Hematopoietic multipotent progenitor cell treated with erythropoietin and hydrocortisone succinate and interleukin-3 and kit ligand, for 8 days (in vitro differentiated cells): ENCODE data around the gene ALKBH5.

Experiments used
- DNase-seq: peaks from one replicate; pipeline ENCODE4 v3.0.0-alpha.2; 2015

Gene ALKBH5

GRCh38 chr17:18247613-18248001 lies 64.0 kb downstream of the ALKBH5 start:
- no peak for DNase-seq

- peak; percentile 81 for DNase-seq
Observed at GRCh38 chr17:18248300-18248731, 64.7 kb downstream of the ALKBH5 start.

GRCh38 chr17:18248811-18249210 lies 65.2 kb downstream of the ALKBH5 start:
- no peak for DNase-seq

- DNase-seq, result no peak
Observed at GRCh38 chr17:18250259-18250658, 66.6 kb downstream of the ALKBH5 start.

GRCh38 chr17:18250708-18251107 lies 67.1 kb downstream of the ALKBH5 start:
- no peak for DNase-seq

- no peak for DNase-seq
Observed at GRCh38 chr17:18251204-18251603, 67.6 kb downstream of the ALKBH5 start.

GRCh38 chr17:18252160-18252559 lies 68.5 kb downstream of the ALKBH5 start:
- no peak for DNase-seq

GRCh38 chr17:18253187-18253884 lies 69.7 kb downstream of the ALKBH5 start:
- DNase-seq, result no peak

GRCh38 chr17:18253947-18254821 lies 70.6 kb downstream of the ALKBH5 start:
- no peak for DNase-seq

- DNase-seq, result no peak
Observed at GRCh38 chr17:18254888-18255649, 71.4 kb downstream of the ALKBH5 start.

- DNase-seq, result no peak
Observed at GRCh38 chr17:18256351-18256750, 72.7 kb downstream of the ALKBH5 start.

- no peak for DNase-seq
Observed at GRCh38 chr17:18256776-18257175, 73.1 kb downstream of the ALKBH5 start.

GRCh38 chr17:18257268-18257981 lies 73.8 kb downstream of the ALKBH5 start:
- no peak for DNase-seq

- peak; percentile 65 for DNase-seq
Observed at GRCh38 chr17:18257982-18258355, 74.3 kb downstream of the ALKBH5 start.

- peak; percentile 45 for DNase-seq
Observed at GRCh38 chr17:18258356-18259038, 74.9 kb downstream of the ALKBH5 start, which contains the start of gene FLII. Gene FLII, minus strand, starts transcription at chr17:18258738. Its CDS starts 48 bp downstream, at chr17:18258690.
